Amygdala (tissue), 56 donors: ENCODE measurements around the gene HELZ.
"Not testable (repeated sequence)": the region's sequence is repeated elsewhere in the genome, so short reads cannot be mapped to it uniquely, and the experiment has no call there.

ENCODE experiments used
- DNase-seq, 56 donors: peaks; one replicate each; lab custom pipeline; 2025; lab: John Stamatoyannopoulos, UW

The HELZ gene, protein sequence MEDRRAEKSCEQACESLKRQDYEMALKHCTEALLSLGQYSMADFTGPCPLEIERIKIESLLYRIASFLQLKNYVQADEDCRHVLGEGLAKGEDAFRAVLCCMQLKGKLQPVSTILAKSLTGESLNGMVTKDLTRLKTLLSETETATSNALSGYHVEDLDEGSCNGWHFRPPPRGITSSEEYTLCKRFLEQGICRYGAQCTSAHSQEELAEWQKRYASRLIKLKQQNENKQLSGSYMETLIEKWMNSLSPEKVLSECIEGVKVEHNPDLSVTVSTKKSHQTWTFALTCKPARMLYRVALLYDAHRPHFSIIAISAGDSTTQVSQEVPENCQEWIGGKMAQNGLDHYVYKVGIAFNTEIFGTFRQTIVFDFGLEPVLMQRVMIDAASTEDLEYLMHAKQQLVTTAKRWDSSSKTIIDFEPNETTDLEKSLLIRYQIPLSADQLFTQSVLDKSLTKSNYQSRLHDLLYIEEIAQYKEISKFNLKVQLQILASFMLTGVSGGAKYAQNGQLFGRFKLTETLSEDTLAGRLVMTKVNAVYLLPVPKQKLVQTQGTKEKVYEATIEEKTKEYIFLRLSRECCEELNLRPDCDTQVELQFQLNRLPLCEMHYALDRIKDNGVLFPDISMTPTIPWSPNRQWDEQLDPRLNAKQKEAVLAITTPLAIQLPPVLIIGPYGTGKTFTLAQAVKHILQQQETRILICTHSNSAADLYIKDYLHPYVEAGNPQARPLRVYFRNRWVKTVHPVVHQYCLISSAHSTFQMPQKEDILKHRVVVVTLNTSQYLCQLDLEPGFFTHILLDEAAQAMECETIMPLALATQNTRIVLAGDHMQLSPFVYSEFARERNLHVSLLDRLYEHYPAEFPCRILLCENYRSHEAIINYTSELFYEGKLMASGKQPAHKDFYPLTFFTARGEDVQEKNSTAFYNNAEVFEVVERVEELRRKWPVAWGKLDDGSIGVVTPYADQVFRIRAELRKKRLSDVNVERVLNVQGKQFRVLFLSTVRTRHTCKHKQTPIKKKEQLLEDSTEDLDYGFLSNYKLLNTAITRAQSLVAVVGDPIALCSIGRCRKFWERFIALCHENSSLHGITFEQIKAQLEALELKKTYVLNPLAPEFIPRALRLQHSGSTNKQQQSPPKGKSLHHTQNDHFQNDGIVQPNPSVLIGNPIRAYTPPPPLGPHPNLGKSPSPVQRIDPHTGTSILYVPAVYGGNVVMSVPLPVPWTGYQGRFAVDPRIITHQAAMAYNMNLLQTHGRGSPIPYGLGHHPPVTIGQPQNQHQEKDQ (N-terminal part only)

DNA sequence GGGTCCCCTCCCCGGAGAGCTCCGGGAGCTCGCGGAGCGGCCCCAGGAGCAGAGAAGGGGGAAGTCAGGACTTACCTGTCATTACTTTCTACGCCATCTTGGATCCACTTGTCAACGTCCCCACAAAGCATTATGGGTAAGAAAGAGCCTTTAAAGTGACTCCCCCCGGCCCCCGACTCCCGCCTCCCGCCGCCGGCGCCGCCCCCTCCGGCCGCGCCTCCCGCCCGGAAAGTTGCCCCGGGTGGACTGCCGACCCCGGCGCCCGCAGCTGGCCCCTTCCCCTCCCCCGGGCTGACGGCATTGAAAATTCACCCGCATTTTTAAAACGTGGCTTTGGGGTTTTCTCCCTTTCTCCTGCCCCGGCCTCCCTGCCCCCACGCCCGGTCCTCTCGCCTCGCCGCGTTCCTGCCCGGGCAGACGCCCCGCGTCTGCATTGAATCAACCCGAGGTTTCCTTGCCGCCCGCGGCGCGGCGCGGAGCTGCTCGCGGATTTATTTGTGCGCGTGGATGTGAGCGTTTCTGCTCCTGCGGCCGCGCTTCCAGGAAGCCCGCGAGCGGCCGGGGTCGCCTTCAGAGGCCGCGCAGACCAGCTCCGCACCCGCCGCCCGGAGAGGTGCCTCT, at the start of gene HELZ:
HELZ (minus strand) TSS at position 124 of the 621 bp plus-strand sequence. CDS start 26,392 bp downstream, outside the sequence.
- DNase-seq: peak in 47 of 56 donors; percentile 21 to 75 (median 48)

DNA sequence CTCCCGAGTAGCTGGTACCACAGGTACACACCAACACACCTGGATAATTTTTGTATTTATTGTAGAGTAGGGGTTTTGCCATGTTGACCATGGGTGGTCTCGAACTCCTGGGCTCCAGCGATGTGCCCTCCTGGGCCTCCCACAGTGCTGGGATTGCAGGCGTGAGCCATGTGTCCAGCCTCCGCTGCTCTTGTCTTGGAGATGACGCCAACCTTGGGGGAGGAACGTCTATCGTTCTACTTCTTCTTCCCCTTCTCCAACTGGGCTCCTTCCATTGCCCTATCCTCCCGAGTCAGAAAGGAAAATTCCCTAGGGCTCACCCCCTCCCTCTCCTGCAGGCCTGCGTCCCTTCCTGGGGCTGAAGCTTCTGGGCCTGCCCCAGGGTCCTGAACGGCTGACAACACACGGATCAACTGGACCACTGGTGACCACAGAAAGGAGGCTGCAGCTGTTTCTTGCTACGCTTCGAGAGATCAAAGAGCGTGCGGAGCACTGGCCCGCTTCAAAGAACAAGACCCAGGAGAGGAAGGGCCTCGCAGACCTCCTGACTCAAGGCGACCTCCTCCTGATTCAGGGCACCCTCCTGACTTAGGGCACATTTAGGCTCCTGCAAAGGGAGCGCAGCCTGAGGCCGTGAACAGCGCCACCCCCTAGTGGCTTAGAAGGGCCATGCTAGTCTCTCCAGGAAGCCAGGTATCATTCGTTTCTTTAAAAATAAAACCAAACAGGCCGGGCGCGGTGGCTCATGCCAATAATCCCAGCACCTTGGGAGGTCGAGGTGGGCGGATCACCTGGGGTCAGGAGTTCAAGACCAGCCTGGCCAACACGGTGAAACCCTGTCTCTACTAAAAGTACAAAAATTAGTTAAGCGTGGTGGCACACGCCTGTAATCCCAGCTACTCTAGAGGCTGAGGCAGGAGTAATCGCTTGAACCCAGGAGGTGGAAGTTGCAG, 48.5 kb upstream of the HELZ start:
- DNase-seq: peak in 20 of 56 donors; percentile 1 to 53 (median 13)

DNA sequence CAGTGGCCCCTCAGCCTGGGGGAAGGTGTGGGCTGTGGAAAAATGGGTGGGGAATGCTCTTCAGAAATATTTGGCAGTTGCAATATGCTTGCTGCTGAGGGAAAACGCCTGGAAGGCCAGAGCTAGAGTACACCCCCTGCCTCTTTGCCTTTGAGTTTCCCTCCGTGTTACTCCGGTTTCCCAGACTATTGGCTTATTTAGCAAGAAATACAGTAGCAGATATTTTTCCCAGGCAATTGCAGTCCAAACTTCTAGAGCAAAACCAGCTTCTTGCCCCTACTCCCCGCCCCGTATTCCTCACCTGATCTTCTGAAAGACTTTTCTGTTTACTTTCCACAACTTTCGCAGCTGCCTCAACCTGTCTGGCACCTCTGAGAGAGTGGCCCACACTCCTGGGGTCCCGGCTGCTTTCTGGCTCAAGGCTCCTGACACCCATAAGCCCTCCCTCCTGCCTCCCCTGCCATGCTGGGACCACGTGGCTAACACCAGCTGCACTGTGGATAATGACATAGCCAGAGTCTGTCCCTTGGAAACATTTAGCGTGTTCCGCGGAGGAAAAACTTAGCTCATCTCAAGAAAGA, 45.8 kb upstream of the HELZ start:
- DNase-seq: peak in 1 of 56 donors; percentile 2

DNA sequence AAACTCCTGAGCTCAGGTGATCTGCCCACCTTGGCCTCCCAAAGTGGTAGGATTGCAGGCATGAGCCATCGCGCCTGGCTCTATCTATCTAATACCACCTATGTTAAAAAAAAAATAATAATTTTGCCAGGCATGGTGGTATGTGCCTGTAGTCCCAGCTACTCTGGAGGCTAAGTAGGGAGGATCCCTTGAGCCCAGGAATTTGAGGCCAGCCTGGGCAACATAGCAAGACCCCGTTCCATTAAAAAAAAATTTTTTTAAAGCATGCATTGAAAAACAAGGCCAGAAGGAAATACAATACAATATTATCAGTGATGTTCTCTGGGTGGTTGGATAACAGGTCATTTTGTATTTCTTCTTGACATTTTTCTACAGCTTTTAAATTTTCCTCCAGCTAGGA, 45.2 kb upstream of the HELZ start:
- no peak for DNase-seq

DNA sequence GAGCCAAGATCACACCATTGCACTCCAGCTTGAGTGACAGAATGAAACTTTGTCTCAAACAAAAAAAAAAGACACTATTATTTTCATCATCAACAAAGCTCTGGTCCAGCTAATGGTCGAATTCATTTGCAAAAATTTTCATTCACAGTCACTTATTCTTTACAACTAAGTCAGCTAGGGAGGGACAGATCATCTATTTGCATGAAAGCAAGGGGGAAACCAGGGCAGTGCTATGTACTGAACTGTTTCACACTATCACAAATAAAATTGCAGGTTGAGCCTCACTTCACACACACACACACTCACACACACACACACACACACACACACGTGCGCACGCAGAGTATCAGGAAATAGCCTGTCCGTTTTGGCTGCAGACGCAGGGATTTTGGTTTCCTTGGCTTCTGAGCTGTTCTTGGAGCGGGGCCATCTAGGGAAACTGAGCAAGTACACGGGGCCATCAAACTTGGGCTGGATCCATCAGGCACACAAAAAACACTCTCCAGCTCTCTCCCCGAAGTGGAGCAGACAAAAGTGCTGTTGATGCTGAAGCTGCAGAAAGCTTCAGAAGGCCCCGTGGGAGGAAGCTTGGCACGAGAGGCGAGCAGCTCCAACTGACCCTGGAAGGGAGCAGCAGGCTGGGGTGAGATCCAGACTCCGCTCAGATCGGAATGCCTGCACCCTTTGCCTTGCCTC, 44.3 kb upstream of the HELZ start:
- peak in 54 of 56 donors; percentile 5 to 80 (median 48) for DNase-seq

DNA sequence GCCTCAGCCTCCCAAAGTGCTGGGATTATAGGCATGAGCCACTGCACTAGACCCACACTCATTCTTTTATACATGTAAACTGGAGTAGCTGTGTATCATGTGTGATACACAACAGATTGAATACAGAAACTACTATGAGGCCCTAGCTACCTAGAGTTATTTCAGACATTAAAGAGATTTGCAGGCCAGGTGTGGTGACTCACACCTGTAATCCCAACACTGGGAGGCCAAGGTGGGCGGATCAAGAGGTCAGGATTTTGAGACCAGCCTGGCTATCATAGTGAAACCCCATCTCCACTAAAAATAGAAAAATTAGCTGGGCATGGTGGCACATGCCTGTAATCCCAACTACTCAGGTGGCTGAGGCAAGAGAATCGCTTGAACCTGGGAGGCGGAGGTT, 41.8 kb upstream of the HELZ start:
- not testable (repeated sequence) for DNase-seq

DNA sequence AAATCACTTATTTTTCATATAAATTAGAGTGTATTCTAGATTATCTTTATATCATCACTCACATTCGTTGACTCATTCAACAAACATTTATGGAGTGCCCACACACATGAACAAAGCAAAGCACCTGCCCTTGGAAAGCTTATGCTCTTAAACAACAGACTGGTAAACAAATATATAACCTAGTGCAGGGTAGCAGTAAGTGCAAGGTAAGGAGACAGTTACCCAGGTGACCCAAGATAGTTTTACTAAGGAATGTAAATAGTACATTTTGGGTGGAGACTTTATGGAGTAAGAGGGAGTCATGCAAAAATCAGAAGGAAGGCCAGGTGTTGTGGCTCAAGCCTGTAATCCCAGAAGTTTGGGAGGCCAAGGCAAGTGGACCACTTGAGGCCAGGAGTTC, 40.4 kb upstream of the HELZ start:
- DNase-seq: no peak

DNA sequence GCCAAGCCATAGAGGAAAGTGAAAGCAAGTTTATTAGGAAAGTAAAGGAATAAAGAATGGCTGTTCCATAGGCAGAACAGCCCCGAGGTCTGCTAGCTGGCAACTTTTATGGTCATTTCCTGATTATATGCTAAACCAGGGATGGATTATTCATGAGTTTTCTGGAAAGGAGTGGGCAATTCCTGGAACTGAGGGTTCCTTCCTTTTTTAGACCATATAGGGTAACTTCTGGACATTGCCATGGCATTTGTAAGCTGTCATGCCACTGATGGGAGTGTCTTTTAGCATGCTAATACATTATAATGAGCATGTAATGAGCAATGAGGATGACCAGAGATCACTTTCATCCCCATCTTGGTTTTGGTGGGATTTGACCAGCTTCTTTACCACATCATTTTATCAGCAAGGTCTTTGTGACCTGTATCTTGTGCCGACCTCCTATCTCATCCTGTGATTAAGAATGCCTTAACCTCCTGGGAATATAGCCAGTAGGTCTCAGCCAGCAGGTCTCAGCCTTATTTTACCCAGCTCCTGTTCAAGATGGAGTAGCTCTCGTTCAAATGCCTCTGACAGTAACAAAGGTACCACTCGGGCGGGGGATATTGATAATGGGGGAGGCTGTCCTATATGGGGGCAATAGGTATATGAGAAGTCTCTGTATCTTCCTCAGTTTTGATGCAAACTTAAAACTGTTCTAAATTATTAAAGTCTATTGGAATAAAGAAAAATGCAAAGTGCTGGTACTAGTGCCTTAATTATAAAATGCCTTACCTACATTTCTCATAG, 38.9 kb upstream of the HELZ start:
- no peak for DNase-seq

DNA sequence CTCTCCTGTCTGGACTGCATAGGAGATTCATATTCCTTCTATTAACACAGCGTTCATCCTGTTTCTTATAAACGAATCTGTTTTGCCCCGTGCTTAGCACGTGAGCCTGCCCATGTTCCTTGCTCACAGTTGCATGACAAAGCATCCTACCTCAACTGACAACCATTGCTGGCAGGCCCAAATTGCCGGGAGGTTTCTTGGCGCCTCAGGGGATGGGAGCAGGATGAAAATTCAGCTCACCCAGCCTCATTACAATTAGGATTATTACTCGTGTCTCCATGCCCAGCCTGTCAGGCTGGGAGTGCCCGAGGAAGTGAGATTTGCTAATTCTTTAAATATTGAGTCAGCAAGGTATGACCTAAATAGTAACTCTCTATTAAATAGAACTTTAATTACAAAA, 36.7 kb upstream of the HELZ start:
- no peak for DNase-seq

DNA sequence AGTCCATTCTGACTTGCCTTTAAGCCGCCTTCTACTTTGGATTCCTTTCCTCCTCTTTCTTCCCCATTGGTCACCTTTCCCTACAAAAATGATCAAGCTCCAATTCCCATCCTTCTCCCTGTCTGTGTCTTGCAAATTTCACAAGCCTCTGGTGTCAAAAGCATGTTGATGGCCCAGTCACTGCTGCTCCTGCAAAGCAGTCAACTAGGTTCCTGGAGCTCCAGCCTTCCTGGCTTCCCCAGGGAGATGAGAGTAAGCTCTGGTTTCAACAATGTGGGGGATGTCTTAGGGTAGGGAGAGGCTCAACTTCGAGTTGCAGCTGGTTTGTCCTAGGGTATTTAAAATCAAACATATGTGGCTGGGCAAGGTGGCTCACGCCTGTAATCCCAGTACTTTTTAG, 36.1 kb upstream of the HELZ start:
- no peak for DNase-seq

DNA sequence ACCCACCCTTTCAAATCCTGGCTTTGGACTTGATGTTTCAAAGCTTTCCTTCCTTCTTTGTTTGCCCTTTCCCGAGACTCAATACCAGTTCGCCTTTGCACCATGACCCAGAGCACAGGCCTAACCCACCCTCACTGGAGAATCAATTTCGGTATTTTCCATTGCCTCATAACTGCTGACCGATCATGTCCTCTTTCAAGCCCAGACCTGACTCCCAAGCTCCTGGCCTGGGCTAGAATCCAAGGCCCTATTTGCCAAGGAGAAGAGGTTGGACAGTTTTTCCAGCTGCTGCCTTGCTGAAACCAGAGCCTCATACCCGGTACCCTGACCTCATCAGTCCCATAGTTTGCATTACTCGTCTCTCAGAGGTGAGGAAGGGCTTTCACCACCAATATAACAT, 35.3 kb upstream of the HELZ start:
- DNase-seq: no peak

DNA sequence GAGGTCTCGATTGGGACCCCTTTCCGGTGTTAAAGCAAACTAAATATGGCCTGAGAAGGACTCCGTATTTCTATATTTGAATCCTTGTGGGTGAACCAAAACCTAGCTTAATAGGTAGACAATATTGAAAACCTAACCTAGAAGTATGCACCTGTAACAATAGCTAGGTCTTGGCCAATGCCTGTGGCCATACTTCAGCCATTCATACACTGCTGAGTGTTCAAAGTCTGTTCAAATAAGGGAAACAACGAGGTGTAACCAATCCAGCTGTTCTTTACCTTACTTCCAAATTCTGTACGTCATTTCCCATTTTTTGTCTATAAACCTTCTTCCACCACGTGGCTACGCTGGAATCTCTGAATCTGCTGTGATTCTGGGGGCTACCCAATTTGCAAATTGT, 34.1 kb upstream of the HELZ start:
- no peak for DNase-seq

DNA sequence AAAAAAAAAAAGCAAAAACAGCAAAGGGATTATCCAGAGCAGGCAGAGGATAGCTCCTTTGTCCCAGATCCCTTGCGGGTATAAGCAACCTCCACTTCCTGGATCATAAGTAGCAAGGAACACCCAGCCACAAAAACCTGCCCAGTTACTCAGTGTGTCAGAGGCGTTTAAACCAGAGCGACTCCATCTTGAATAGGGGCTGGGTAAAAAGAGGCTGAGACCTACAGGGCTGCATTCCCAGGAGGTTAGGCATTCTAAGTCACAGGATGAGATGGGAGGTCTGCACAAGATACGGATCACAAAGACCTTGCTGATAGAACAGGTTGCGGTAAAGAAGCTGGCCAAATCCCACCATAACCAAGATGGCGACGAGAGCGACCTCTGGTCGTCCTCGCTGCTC, 33.4 kb upstream of the HELZ start:
- no peak for DNase-seq

DNA sequence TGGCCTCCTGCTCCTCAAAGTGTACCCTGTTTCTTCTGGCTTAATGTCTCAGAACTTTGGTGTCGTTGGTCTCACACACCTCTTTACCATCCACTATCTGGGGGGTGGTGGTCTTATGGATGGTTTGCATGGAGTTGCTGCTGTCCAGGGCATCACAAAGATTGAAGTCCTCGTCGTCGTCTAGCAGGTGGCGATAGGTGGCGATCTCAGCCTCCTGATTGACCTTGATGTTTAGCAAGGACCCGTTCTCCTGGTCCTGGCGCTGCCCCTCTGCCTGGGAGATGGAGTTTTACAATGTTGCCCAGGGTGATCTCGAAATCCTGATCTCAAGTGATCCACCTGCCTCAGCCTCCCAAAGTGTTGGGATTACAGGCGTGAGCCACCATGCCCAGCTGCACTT, 31.1 kb upstream of the HELZ start:
- DNase-seq: no peak

DNA sequence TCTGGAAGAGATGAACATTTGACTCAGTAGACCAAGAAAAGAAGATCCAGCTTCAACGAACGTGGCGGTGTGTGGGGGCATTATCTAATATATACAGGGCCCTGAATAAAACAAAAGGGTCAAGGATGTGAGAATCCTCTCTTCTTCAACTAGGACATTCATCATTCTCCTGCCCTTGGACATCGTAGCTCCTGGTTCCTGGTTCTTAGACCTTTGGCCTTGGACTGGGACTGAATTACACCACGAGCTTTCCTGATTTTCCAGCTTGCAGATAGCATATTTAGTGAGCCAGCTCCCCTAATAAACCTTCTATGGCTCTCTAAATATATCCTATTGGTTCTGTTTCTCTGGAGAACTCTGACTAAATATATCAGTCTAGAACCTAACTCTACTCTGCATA, 29.5 kb upstream of the HELZ start:
- no peak for DNase-seq

DNA sequence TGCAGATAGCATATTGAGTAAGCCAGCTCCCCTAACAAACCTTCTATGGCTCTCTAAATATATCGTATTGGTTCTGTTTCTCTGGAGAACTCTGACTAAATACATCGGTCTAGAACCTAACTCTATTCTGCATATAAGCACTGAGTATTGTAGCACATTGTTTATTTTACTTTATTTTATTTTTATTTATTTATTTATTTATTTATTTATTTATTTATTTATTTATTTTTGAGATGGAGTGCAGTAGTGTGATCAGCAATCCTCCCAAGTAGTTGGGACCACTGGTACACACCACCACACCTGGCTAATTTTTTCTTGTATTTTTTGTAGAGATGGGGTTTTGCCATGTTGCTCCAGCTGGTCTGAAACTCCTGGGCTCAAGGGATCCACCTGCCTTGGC, 28.9 kb upstream of the HELZ start:
- DNase-seq: no peak

DNA sequence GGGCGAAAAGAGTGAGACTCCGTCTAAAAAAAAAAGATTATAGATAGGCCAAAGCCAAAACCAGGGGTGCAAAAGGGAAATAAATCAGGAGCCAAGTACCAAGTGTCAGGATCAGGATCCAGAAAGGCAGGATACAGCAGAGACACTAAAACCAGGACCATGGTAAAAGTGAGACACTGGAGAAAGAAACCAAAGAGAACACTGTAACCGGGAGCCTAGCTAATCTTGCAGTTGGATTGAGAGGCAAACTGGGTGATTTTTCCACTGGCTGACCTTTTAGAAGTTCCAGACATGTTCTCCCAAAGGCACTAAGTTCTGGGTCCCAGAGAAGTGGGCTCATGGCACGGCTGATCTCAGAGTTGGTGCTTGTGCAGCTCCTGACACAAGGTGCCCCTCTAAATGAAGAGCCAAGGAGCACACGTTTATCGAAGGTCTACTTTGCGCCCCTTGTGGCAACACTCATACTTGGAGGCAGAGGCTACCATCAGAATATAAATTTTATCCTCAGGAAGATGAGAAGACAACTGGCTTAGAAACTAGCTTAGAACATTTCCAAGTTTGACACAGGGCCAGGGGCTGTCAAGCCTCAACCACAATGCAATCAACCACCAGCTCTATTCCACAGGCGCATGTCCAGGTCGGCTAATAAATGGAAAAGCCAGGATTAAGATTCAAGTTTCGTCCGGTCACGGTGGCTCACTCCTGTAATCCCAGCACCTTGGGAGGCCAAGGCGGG, 27.5 kb upstream of the HELZ start:
- no peak for DNase-seq
